Endothelial cell of umbilical vein (primary cell): Measurements from ENCODE around the gene MDFIC. TPM values are rescaled to one million over a fixed set of nuclear protein-coding genes. Genes with fewer than 3 reads are reported as not detected.

Experiments used
- BruUV-seq: library from RNA; stranded (reverse); fragments of 400-500 nt; replicated peaks from 2 replicates; lab custom pipeline; 2021; lab: Mats Ljungman, UMichigan
- CTCF ChIA-PET: fragments of 300-600, 350-600 bp; sonication (Branson Sonifier 250); formaldehyde crosslinking; loops from one replicate; lab custom pipeline; 2021; ENCODE audit warnings: antibody characterized with exemption, inconsistent platforms; lab: Charles Lee
- POLR2A ChIA-PET: fragments of 300-600, 350-600 bp; sonication (Branson Sonifier 250); formaldehyde crosslinking; loops from one replicate; lab custom pipeline; 2021; ENCODE audit warnings: antibody characterized with exemption, inconsistent platforms; lab: Charles Lee
- DNase-seq: peaks from one replicate; pipeline ENCODE4 v3.0.0-alpha.2; 2011; ENCODE audit warnings: low read depth, low spot score
- FAIRE-seq: peaks from 2 replicates; lab custom pipeline; 2011; peaks lifted over from hg19 to GRCh38; lab: Jason Lieb, UNC
- H2AFZ ChIP-seq: 2 replicates; pipeline ENCODE4 v1.6.0; 2012; ENCODE audit warnings: low read depth, low read length, control low read depth, inconsistent platforms
- H3K27ac ChIP-seq: 2 replicates; pipeline ENCODE4 v1.5.1; 2011; ENCODE audit warnings: low read depth, mild to moderate bottlenecking, control low read depth, low read length, moderate library complexity; ENCODE audit not compliant: insufficient read depth
- H3K27me3 ChIP-seq, 2 experiments: 2 replicates each; pipeline versions ENCODE4 v1.6.0 to v1.6.1; 2011; ENCODE audit warnings: low read length in 2 of 2, mixed read lengths in 1 of 2; ENCODE audit not compliant: control insufficient read depth in 2 of 2, insufficient read depth in 2 of 2
- H3K36me3 ChIP-seq, 2 experiments: 2 replicates in 1 of 2; 3 replicates in 1 of 2; pipeline ENCODE4 v1.5.1; 2011; ENCODE audit warnings: low read length in 2 of 2, mild to moderate bottlenecking in 1 of 2, moderate library complexity in 1 of 2; ENCODE audit not compliant: control insufficient read depth in 2 of 2, insufficient read depth in 2 of 2; ENCODE audit errors: extremely low read depth in 1 of 2
- H3K4me1 ChIP-seq: 3 replicates; pipeline ENCODE4 v1.5.1; 2011; ENCODE audit warnings: mild to moderate bottlenecking, low read length; ENCODE audit not compliant: control insufficient read depth, insufficient read depth; ENCODE audit errors: extremely low read depth
- H3K4me2 ChIP-seq: 2 replicates; pipeline ENCODE4 v1.6.1; 2011; ENCODE audit warnings: low read length, control low read depth, mixed read lengths; ENCODE audit not compliant: insufficient read depth
- H3K4me3 ChIP-seq, 3 experiments: fragments of 200-600 bp in 1 of 3; sonication (generic), shearing (Covaris generic) in 1 of 3; replicated peaks in 1 of 3; 2 replicates each; pipeline ENCODE4 v1.5.1; 2011 to 2016; ENCODE audit warnings: control low read depth in 3 of 3, low read length in 3 of 3, mild to moderate bottlenecking in 2 of 3, inconsistent platforms in 1 of 3, low read depth in 1 of 3, moderate library complexity in 1 of 3; ENCODE audit not compliant: insufficient read depth in 1 of 3
- H3K79me2 ChIP-seq: 2 replicates; pipeline ENCODE4 v1.6.0; 2012; ENCODE audit warnings: low read length, inconsistent platforms; ENCODE audit not compliant: control insufficient read depth, insufficient read depth
- H3K9ac ChIP-seq: replicated peaks from 2 replicates; pipeline ENCODE3; 2011; ENCODE audit warnings: low read length, control low read depth; ENCODE audit not compliant: insufficient read depth; ENCODE audit errors: extremely low read depth
- H3K9me1 ChIP-seq: replicated peaks from 3 replicates; pipeline ENCODE4 v1.6.0; 2011; ENCODE audit warnings: mild to moderate bottlenecking, low read length; ENCODE audit not compliant: control insufficient read depth, insufficient read depth; ENCODE audit errors: extremely low read depth
- H3K9me3 ChIP-seq: replicated peaks from 2 replicates; pipeline ENCODE4 v1.5.1; 2012; ENCODE audit warnings: low read length, inconsistent platforms; ENCODE audit not compliant: control insufficient read depth, insufficient read depth
- H4K20me1 ChIP-seq: replicated peaks from 2 replicates; pipeline ENCODE3; 2011; ENCODE audit warnings: mild to moderate bottlenecking, low read length; ENCODE audit not compliant: control insufficient read depth, insufficient read depth; ENCODE audit errors: extremely low read depth
- EZH2 ChIP-seq: IDR thresholded peaks from 2 replicates; pipeline ENCODE4 v1.6.1; 2012; ENCODE audit warnings: borderline replicate concordance, low read depth, mild to moderate bottlenecking, moderate library complexity, low read length, inconsistent platforms; ENCODE audit not compliant: severe bottlenecking
- FOS ChIP-seq: IDR thresholded peaks from 2 replicates; pipeline ENCODE4 v1.6.1; 2011; ENCODE audit warnings: mild to moderate bottlenecking, low read length, moderate library complexity, borderline replicate concordance; ENCODE audit not compliant: insufficient read depth
- GATA2 ChIP-seq: IDR thresholded peaks from 2 replicates; pipeline ENCODE4 v1.7.0; 2011; ENCODE audit warnings: low read depth, mild to moderate bottlenecking, moderate library complexity, mixed read lengths, low read length; ENCODE audit not compliant: insufficient read length, insufficient read depth
- JUN ChIP-seq: IDR thresholded peaks from 2 replicates; pipeline ENCODE4 v1.6.1; 2011; ENCODE audit warnings: borderline replicate concordance, low read depth; ENCODE audit not compliant: insufficient read length, insufficient read depth
- MYC ChIP-seq: IDR thresholded peaks from one replicate; pipeline ENCODE4 v1.6.1; 2011; ENCODE audit warnings: mild to moderate bottlenecking, low read depth, low read length
- POLR2A ChIP-seq: IDR thresholded peaks from 2 replicates; pipeline ENCODE4 v1.6.1; 2012; ENCODE audit warnings: low read depth, mild to moderate bottlenecking, control low read depth, low read length
- POLR2AphosphoS5 ChIP-seq: IDR thresholded peaks from 2 replicates; pipeline ENCODE4 v1.6.1; 2012; ENCODE audit warnings: low read depth, mild to moderate bottlenecking, control low read depth, low read length, moderate library complexity; ENCODE audit not compliant: insufficient read depth
- dilution Hi-C: fragments of 300-500 bp; cut with MboI; formaldehyde crosslinking; loops from one replicate; pipeline ENCODE4 v1.15.0; 2019; ENCODE audit warnings: low sequenced_read_pairs; ENCODE audit not compliant: extremely low pct_ligation_motif_present
- intact Hi-C: fragments of 100-400 bp; cut with micrococcal nuclease; formaldehyde crosslinking; loops from one replicate; pipeline ENCODE4 v1.10.0; 2022
- polyA plus RNA-seq, 4 experiments: library from polyadenylated mRNA; depleted of rRNA in 3 of 4; stranded (reverse) in 3 of 4; unstranded in 1 of 4; fragments of >200 nt; gene quantifications; 2 replicates each; pipeline versions ENCODE4 v1.2.1 to v1.2.3, GENCODE V29; 2011 to 2012; ENCODE audit warnings: missing spikeins in 1 of 4
- total RNA-seq: library from RNA; stranded (reverse); gene quantifications from 2 replicates; pipeline ENCODE4 v1.2.3, GENCODE V29; 2021
- TF ChIP-seq, protein P1 (sequence below), 2 donors: IDR thresholded peaks; 1 replicate in 1 of 2; 2 replicates in 1 of 2; pipeline ENCODE4 v1.5.1; 2011; ENCODE audit warnings: low read length in 2 of 2, mild to moderate bottlenecking in 2 of 2, moderate library complexity in 2 of 2, control low read depth in 1 of 2, inconsistent platforms in 1 of 2, low read depth in 1 of 2; ENCODE audit not compliant: insufficient read depth in 1 of 2; ENCODE audit errors: extremely low read depth in 1 of 2
- TF ChIP-seq, protein P2 (sequence below): IDR thresholded peaks from 2 replicates; pipeline ENCODE4 v1.6.1; 2011; ENCODE audit not compliant: insufficient read depth, insufficient read length

Gene MDFIC
- total and polyA plus RNA-seq, 2 donors (not counting 3 experiments of a cell fraction or from before 2014, with no cell fraction given): 6.5 to 14.2 TPM

- Histone ChIP-seq H2AFZ (no peak overlapping the region), H3K4me1 (no peaks in the 10 kb centered on the region), H3K79me2 (peaks cover 3% of the 10 kb centered on the region), H3K36me3 (no peaks in the 10 kb centered on the region), H3K4me2 (no peak overlapping the region), H4K20me1 (no peaks in the 10 kb centered on the region), H3K9me1 (no peaks in the 10 kb centered on the region), H3K4me3 (no peak overlapping the region), H3K27ac (no peak overlapping the region), H3K9me3 (no peaks in the 10 kb centered on the region), H3K27me3 (no peaks in the 10 kb centered on the region), H3K9ac (no peak overlapping the region)
- no TSS peak for BruUV-seq
- intact Hi-C loops (no loop called here), dilution Hi-C loops (no loop called here)
- TF ChIP-seq GATA2: no peak
- TF ChIP-seq POLR2AphosphoS5: no peak
- no peak for TF ChIP-seq MYC
- no peak for TF ChIP-seq EZH2
- TF ChIP-seq JUN: no peak
- no peak for TF ChIP-seq POLR2A
- TF ChIP-seq, protein P1, sequence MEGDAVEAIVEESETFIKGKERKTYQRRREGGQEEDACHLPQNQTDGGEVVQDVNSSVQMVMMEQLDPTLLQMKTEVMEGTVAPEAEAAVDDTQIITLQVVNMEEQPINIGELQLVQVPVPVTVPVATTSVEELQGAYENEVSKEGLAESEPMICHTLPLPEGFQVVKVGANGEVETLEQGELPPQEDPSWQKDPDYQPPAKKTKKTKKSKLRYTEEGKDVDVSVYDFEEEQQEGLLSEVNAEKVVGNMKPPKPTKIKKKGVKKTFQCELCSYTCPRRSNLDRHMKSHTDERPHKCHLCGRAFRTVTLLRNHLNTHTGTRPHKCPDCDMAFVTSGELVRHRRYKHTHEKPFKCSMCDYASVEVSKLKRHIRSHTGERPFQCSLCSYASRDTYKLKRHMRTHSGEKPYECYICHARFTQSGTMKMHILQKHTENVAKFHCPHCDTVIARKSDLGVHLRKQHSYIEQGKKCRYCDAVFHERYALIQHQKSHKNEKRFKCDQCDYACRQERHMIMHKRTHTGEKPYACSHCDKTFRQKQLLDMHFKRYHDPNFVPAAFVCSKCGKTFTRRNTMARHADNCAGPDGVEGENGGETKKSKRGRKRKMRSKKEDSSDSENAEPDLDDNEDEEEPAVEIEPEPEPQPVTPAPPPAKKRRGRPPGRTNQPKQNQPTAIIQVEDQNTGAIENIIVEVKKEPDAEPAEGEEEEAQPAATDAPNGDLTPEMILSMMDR (IDR thresholded peaks at IDR 0.05; ENCODE audit: extremely low read depth in 1 of 2, insufficient read depth in 1 of 2, low read depth in 1 of 2, low read length in 2 of 2): no peak
- TF ChIP-seq, protein P2, sequence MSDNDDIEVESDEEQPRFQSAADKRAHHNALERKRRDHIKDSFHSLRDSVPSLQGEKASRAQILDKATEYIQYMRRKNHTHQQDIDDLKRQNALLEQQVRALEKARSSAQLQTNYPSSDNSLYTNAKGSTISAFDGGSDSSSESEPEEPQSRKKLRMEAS: no peak
- TF ChIP-seq FOS: no peak
- ChIA-PET CTCF (interaction anchor here (2.3 kb wide), 1 partner anchor 73 kb away, joined by 6 read pairs; no protein-coding TSS in a partner anchor), POLR2A (no interaction called here)
- no peak for FAIRE-seq
- no peak for DNase-seq
These were observed 16.9 kb downstream of the MDFIC start for GRCh38 chr7:114938785-114939184.
